GM12878 (cell line): ENCODE data around the gene FOXL1. TPM values are rescaled to one million over a fixed set of nuclear protein-coding genes. Genes with fewer than 3 reads are reported as not detected.

Experiments used
- ATAC-seq: fragments of 200-7000 bp; cut with Tn5 transposase; 3 replicates; pipeline ENCODE4 v1.9.1; 2020; ENCODE audit warnings: mild to moderate bottlenecking, moderate library complexity
- BruUV-seq: library from RNA; stranded (reverse); fragments of 400-500 nt; replicated peaks from 2 replicates; lab custom pipeline; 2021; lab: Mats Ljungman, UMichigan
- CTCF ChIA-PET: fragments of 300-600 bp; sonication (Branson Sonifier 250); formaldehyde crosslinking; extraction: SDS; loops from one replicate; lab custom pipeline; 2021; ENCODE audit warnings: inconsistent platforms; lab: Yijun Ruan, JAX
- POLR2A ChIA-PET: fragments of 350-600 bp; formaldehyde crosslinking; extraction: SDS; loops from one replicate; lab custom pipeline; 2021; ENCODE audit warnings: inconsistent platforms; lab: Charles Lee
- RAD21 ChIA-PET: fragments of 300-600 bp; sonication (Branson Sonifier 250); formaldehyde crosslinking; loops from one replicate; lab custom pipeline; 2023; ENCODE audit warnings: antibody characterized with exemption; ENCODE audit not compliant: unreplicated experiment; lab: Charles Lee
- SMC1A ChIA-PET: fragments of 300-600 bp; sonication (Branson Sonifier 250); formaldehyde crosslinking; loops from one replicate; lab custom pipeline; 2023; ENCODE audit not compliant: unreplicated experiment, uncharacterized antibody; lab: Charles Lee
- DNase-seq: peaks from one replicate; pipeline ENCODE4 v3.0.0-alpha.2; 2011; ENCODE audit warnings: low read depth, low spot score
- FAIRE-seq: peaks from 3 replicates; lab custom pipeline; 2011; peaks lifted over from hg19 to GRCh38; lab: Jason Lieb, UNC
- H2AFZ ChIP-seq: 2 replicates; pipeline ENCODE4 v1.6.0; 2011; ENCODE audit warnings: low read depth, low read length, control low read depth; ENCODE audit not compliant: control insufficient read depth
- H3K27ac ChIP-seq: 2 replicates; pipeline ENCODE4 v1.5.1; 2011; ENCODE audit warnings: control low read depth; ENCODE audit not compliant: control insufficient read depth, insufficient read depth
- H3K27me3 ChIP-seq, 2 experiments: replicated peaks in 1 of 2; 2 replicates each; pipeline versions ENCODE4 v1.6.0 to v1.6.1; 2011; ENCODE audit warnings: low read length in 1 of 2; ENCODE audit not compliant: control insufficient read depth in 2 of 2, insufficient read depth in 2 of 2
- H3K36me3 ChIP-seq, 2 experiments: 2 replicates each; pipeline ENCODE4 v1.5.1; 2011; ENCODE audit warnings: low read length in 1 of 2; ENCODE audit not compliant: control insufficient read depth in 2 of 2, insufficient read depth in 2 of 2
- H3K4me1 ChIP-seq: 2 replicates; pipeline ENCODE4 v1.6.1; 2011; ENCODE audit warnings: mild to moderate bottlenecking, low read length, moderate library complexity, mixed read lengths; ENCODE audit not compliant: control insufficient read depth, insufficient read depth
- H3K4me2 ChIP-seq: 2 replicates; pipeline ENCODE4 v1.6.0; 2011; ENCODE audit warnings: control low read depth; ENCODE audit not compliant: control insufficient read depth, insufficient read depth
- H3K4me3 ChIP-seq: fragments of 200-600 bp; sonication (generic); 2 replicates; pipeline ENCODE4 v1.5.1; 2016
- H3K79me2 ChIP-seq: 2 replicates; pipeline ENCODE4 v1.6.0; 2011; ENCODE audit warnings: low read length; ENCODE audit not compliant: control insufficient read depth, insufficient read depth
- H3K9ac ChIP-seq: 2 replicates; pipeline ENCODE4 v1.8.0; 2011; ENCODE audit warnings: low read length, control low read depth, mixed read lengths; ENCODE audit not compliant: control insufficient read depth, insufficient read depth
- H3K9me3 ChIP-seq: replicated peaks from 3 replicates; pipeline ENCODE4 v1.5.1; 2011; ENCODE audit warnings: mild to moderate bottlenecking, low read length; ENCODE audit not compliant: control insufficient read depth, insufficient read depth
- H4K20me1 ChIP-seq: 2 replicates; pipeline ENCODE4 v1.6.0; 2011; ENCODE audit not compliant: control insufficient read depth, insufficient read depth
- ATF3 ChIP-seq: IDR thresholded peaks from 2 replicates; pipeline ENCODE4 v1.6.1; 2011; ENCODE audit warnings: low read depth, mild to moderate bottlenecking, low read length, moderate library complexity, borderline replicate concordance; ENCODE audit errors: extremely low read depth
- CREM ChIP-seq: IDR thresholded peaks from 2 replicates; pipeline ENCODE4 v1.6.1; 2014; ENCODE audit warnings: antibody characterized with exemption, low read depth
- DPF2 ChIP-seq: fragments of 450-650 bp; IDR thresholded peaks from 2 replicates; pipeline ENCODE4 v1.6.1; 2017; ENCODE audit warnings: mild to moderate bottlenecking
- ELK1 ChIP-seq: IDR thresholded peaks from 2 replicates; pipeline ENCODE4 v1.6.1; 2012; ENCODE audit warnings: low read depth, low read length, improper control_type of control experiment
- FOS ChIP-seq: IDR thresholded peaks from 3 replicates; pipeline ENCODE4 v1.6.1; 2011; ENCODE audit warnings: borderline replicate concordance; ENCODE audit not compliant: insufficient read length; ENCODE audit errors: extremely low read depth
- GATAD2B ChIP-seq: fragments of 450-650 bp; conservative IDR thresholded peaks from 2 replicates; pipeline ENCODE4 v1.6.1; 2017; ENCODE audit warnings: low read depth, mild to moderate bottlenecking, moderate library complexity
- HDGF ChIP-seq: fragments of 450-650 bp; IDR thresholded peaks from 2 replicates; pipeline ENCODE4 v1.6.1; 2016; ENCODE audit warnings: antibody characterized with exemption
- MAX ChIP-seq: IDR thresholded peaks from 2 replicates; pipeline ENCODE4 v1.6.1; 2012; ENCODE audit warnings: low read depth, low read length, improper control_type of control experiment
- NFIC ChIP-seq: IDR thresholded peaks from 2 replicates; pipeline ENCODE4 v1.6.1; 2012; ENCODE audit warnings: low read depth, mild to moderate bottlenecking, inconsistent platforms, low read length, moderate library complexity
- NFYB ChIP-seq: IDR thresholded peaks from 2 replicates; pipeline ENCODE4 v1.6.1; 2011; ENCODE audit warnings: low read depth, mild to moderate bottlenecking, low read length, improper control_type of control experiment, moderate library complexity; ENCODE audit not compliant: insufficient read depth
- RELB ChIP-seq: fragments of 450-650 bp; IDR thresholded peaks from 2 replicates; pipeline ENCODE4 v1.6.1; 2017; ENCODE audit warnings: low read depth, mild to moderate bottlenecking, moderate library complexity
- SMAD5 ChIP-seq: IDR thresholded peaks from 2 replicates; pipeline ENCODE4 v1.6.1; 2016; ENCODE audit warnings: antibody characterized with exemption, low read depth
- SUZ12 ChIP-seq: fragments of 200-600 bp; sonication (generic); IDR thresholded peaks from one replicate; pipeline ENCODE4 v1.6.1; 2018; ENCODE audit warnings: antibody characterized with exemption, mild to moderate bottlenecking; ENCODE audit not compliant: unreplicated experiment
- TCF7 ChIP-seq: IDR thresholded peaks from 2 replicates; pipeline ENCODE4 v1.6.1; 2014; ENCODE audit warnings: antibody characterized with exemption, borderline replicate concordance
- WRNIP1 ChIP-seq: IDR thresholded peaks from 2 replicates; pipeline ENCODE4 v1.6.1; 2011; ENCODE audit warnings: low read depth, low read length, improper control_type of control experiment, borderline replicate concordance
- ZBED1 ChIP-seq: IDR thresholded peaks from 2 replicates; pipeline ENCODE4 v1.6.1; 2016; ENCODE audit warnings: borderline replicate concordance
- ZNF592 ChIP-seq: fragments of 450-650 bp; IDR thresholded peaks from 2 replicates; pipeline ENCODE4 v1.6.1; 2017; ENCODE audit warnings: mild to moderate bottlenecking, moderate library complexity
- ZNF622 ChIP-seq: fragments of 450-650 bp; IDR thresholded peaks from 2 replicates; pipeline ENCODE4 v1.6.1; 2017; ENCODE audit warnings: mild to moderate bottlenecking, inconsistent platforms
- ZSCAN29 ChIP-seq: fragments of 450-650 bp; IDR thresholded peaks from 2 replicates; pipeline ENCODE4 v1.6.1; 2017; ENCODE audit warnings: mild to moderate bottlenecking, moderate library complexity
- WGBS: methylation state at CpG from one replicate; pipeline ENCODE4 v1.1.6; 2016; ENCODE audit warnings: low lambda C conversion rate; ENCODE audit not compliant: insufficient replicate concordance, insufficient coverage; ENCODE audit errors: missing lambda C conversion rate; 5-methylcytosine and 5-hydroxymethylcytosine counted together
- in situ Hi-C: fragments of 300-500 bp; cut with MboI; formaldehyde crosslinking; loops from 9 replicates; pipeline ENCODE4 v1.14.3; 2018; ENCODE audit warnings: mixed read lengths
- intact Hi-C: fragments of 100-400 bp; cut with micrococcal nuclease; formaldehyde crosslinking; loops from one replicate; pipeline ENCODE4 v1.14.2; 2022; ENCODE audit not compliant: unreplicated experiment
- polyA plus RNA-seq, 11 experiments: library from polyadenylated mRNA; depleted of rRNA in 4 of 11; unstranded in 6 of 11; stranded (reverse) in 5 of 11; fragments of >200 nt; fragmentation: Nextera tagmentation in 4 of 11; fragmentation: Illumina TruSeq in 1 of 11; extraction: Ambion mirVana in 4 of 11; extraction: Trizol in 1 of 11; gene quantifications; 1 replicate in 1 of 11; 2 replicates in 10 of 11; pipeline versions ENCODE4 v1.2.1 to v1.2.3, GENCODE V29; 2011 to 2016; ENCODE audit warnings: inconsistent platforms in 2 of 11, missing spikeins in 2 of 11, low read depth in 1 of 11
- total RNA-seq, 4 experiments: library from RNA; depleted of rRNA in 3 of 4; stranded (reverse); fragments of >200 nt in 3 of 4; fragmentation: Illumina TruSeq in 1 of 4; extraction: Trizol in 1 of 4; gene quantifications; 2 replicates each; pipeline versions ENCODE4 v1.2.1 to v1.2.3, GENCODE V29; 2013 to 2021

FOXL1 gene
- total and polyA plus RNA-seq, 10 of the 15 experiments (the other 5 are each of a cell fraction or from before 2014, with no cell fraction given) = 0.05 TPM; not detected in 9

- in situ Hi-C loops (no loop called here), intact Hi-C loops (no loop called here)
- Histone ChIP-seq H3K27ac (no peak overlapping the region), H3K9me3 (no peaks in the 10 kb centered on the region; the same call in 2 of the 3 replicates), H3K36me3 (no peaks in the 10 kb centered on the region), H3K27me3 (peaks cover 0 to 3% of the 10 kb centered on the region in 2 experiments; a peak in 2 of 4 replicates), H3K4me3 (no peak overlapping the region), H3K4me1 (no peaks in the 10 kb centered on the region), H3K79me2 (no peaks in the 10 kb centered on the region), H3K4me2 (no peak overlapping the region), H4K20me1 (no peaks in the 10 kb centered on the region), H2AFZ (no peak overlapping the region), H3K9ac (no peak overlapping the region)
- RAD21 ChIA-PET = no interaction called here
- SMC1A ChIA-PET = interaction anchor here (1.0 kb wide), 1 partner anchor 12 kb away, joined by 3 read pairs; no protein-coding TSS in a partner anchor
- POLR2A ChIA-PET = no interaction called here
- BruUV-seq = no TSS peak
- 53% methylated on average over 9 of the region's 9 CpGs for WGBS
- ATAC-seq (no peak), FAIRE-seq (no peak), DNase-seq (no peak)
- CTCF ChIA-PET = no interaction called here
- TF ChIP-seq ZNF622 (no peak), GATAD2B (no peak), ZBED1 (no peak), ZSCAN29 (no peak), SMAD5 (no peak), HDGF (no peak), ZNF592 (no peak), MAX (no peak), TCF7 (no peak), SUZ12 (no peak), CREM (no peak), ELK1 (no peak), NFIC (no peak), WRNIP1 (no peak), FOS (no peak), DPF2 (no peak), RELB (no peak), ATF3 (no peak), NFYB (no peak)
Measured at GRCh38 chr16:86631444-86631843, 53.1 kb downstream of the FOXL1 start.
